ENCODE results near the gene PCDH11Y.
"Not testable (repeated sequence)": the region's sequence is repeated elsewhere in the genome, so short reads cannot be mapped to it uniquely, and the experiment has no call there.

PCDH11Y gene, protein sequence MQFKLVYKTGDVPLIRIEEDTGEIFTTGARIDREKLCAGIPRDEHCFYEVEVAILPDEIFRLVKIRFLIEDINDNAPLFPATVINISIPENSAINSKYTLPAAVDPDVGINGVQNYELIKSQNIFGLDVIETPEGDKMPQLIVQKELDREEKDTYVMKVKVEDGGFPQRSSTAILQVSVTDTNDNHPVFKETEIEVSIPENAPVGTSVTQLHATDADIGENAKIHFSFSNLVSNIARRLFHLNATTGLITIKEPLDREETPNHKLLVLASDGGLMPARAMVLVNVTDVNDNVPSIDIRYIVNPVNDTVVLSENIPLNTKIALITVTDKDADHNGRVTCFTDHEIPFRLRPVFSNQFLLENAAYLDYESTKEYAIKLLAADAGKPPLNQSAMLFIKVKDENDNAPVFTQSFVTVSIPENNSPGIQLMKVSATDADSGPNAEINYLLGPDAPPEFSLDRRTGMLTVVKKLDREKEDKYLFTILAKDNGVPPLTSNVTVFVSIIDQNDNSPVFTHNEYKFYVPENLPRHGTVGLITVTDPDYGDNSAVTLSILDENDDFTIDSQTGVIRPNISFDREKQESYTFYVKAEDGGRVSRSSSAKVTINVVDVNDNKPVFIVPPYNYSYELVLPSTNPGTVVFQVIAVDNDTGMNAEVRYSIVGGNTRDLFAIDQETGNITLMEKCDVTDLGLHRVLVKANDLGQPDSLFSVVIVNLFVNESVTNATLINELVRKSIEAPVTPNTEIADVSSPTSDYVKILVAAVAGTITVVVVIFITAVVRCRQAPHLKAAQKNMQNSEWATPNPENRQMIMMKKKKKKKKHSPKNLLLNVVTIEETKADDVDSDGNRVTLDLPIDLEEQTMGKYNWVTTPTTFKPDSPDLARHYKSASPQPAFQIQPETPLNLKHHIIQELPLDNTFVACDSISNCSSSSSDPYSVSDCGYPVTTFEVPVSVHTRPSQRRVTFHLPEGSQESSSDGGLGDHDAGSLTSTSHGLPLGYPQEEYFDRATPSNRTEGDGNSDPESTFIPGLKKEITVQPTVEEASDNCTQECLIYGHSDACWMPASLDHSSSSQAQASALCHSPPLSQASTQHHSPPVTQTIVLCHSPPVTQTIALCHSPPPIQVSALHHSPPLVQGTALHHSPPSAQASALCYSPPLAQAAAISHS (N-terminal part only)

DNA sequence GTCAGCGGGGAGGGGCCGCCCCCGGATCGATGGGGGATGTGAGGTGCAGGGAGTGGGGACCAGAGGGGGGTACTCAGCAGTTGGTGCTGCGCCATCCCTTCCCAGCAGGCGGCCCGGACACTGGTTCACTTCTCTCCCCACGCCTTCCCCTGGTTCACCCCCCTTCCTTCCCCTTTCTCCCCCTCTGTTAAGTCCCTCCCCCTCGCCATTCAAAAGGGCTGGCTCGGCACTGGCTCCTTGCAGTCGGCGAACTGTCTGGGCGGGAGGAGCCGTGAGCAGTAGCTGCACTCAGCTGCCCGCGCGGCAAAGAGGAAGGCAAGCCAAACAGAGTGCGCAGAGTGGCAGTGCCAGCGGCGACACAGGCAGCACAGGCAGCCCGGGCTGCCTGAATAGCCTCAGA is at the start of gene PCDH11Y:
Gene PCDH11Y, plus strand, starts transcription at position 240 of the 400 bp plus-strand sequence. CDS start 56,804 bp downstream, outside the sequence.
- in situ Hi-C loops (cut with MboI; ENCODE audit: low sequenced_read_pairs) = not testable (repeated sequence)

DNA sequence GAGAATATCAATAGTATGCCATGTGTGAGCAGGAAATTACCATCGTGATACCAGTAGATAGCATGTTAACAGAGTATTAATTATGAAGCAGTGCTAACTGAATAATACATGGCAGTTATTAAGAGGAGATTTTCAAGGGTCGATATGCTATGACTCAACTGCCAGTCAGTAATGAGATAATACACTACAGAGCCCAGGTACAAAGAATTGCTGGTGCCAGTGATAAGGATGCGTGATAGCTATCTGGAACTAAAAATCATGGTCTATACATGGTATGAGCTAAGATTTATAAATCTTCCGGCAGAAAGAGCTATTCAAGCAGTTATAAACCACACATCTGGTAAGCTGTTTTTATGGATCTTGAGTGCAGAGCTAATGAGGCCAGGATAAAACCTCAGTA is 32.2 kb upstream of the PCDH11Y start:
- in situ Hi-C loops (cut with MboI; ENCODE audit: low sequenced_read_pairs) = not testable (repeated sequence)

DNA sequence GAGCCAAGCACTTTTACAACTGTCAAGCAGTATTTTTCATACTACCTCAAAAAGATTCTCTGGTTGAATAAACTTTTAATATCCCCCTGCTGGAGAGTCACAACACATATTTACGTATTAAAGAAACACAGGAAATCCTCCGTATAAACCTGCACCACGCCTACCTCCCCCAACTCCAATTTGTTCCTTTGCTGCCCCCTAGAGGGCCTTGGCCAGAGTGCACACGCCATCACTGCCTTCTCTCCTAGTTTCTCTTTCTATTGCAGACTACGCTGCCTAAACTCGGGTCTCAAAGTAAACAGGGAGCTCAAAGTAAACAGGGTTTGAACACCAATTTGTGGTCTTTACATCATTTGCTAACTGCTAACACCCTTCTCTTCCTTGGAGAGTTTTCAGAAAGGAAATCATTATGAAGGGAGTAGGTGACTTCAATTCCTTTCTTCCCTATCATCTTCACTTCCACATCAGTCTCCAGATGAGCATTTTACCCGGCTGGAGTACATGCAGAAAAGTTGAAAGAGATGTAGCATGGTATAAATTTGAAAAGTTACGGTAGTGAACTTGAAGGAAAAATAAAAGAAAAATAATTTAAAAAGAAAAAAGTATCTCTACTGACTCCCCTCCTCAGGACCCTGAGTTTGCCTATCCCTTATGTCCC is 8.2 kb upstream of the PCDH11Y start:
- in situ Hi-C loops (cut with MboI; ENCODE audit: low sequenced_read_pairs) = not testable (repeated sequence)

DNA sequence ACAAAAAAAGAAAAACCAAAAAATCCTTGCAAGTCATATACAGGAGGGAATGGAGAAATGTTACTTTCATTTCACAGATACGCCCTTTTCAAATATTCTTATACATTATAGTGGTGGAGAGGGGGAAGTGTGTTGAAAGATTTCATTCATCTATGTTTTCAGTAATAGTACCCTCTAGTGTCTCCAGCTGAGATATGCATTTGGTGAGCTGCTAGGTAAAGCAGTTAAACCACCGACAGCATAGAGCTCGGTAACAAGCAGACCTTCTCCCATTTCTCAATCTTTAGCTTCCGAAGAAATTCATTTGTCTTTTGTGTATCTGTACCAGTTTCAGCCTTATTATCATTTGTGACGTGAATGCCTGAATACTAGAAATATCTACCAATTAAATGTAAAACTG is 5.2 kb upstream of the PCDH11Y start:
- in situ Hi-C loops (cut with MboI; ENCODE audit: low sequenced_read_pairs) = not testable (repeated sequence)

DNA sequence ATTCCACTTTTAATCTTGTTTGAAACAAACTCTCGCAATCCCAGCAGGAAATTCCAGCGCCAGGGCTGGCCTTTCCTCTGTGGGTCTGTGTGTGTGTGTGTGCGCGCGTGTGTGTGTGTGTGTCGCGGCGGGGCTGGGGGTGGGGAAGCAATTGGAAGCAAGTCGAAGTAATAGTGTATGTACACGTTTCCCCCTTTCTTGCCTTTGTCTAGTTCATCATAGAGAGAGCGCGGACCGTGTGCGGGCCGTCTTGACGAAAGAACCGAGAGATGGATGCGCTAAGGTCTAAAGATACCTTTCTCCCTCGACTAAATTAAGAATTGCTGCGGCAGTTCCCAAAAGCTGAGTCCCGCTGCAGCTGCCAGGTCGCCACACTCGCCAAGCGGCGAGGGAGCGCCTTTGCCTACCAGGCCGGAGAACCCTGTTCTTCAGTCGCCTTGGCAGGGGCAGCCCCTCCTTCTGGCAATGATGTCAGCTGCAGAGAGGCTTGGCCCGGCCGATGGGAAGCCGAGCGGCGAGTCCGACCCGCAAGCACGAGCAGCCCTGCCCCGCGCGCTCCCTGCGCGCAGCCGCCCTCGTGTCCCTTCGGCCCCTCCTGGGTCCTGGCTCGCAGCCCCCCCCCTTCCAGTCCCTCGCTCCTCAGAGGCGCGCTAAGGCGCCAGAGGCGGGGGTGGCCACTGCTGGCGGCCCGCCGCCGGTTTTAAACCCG is 2.5 kb downstream of the PCDH11Y start:
- in situ Hi-C loops (cut with MboI; ENCODE audit: low sequenced_read_pairs) = not testable (repeated sequence)

DNA sequence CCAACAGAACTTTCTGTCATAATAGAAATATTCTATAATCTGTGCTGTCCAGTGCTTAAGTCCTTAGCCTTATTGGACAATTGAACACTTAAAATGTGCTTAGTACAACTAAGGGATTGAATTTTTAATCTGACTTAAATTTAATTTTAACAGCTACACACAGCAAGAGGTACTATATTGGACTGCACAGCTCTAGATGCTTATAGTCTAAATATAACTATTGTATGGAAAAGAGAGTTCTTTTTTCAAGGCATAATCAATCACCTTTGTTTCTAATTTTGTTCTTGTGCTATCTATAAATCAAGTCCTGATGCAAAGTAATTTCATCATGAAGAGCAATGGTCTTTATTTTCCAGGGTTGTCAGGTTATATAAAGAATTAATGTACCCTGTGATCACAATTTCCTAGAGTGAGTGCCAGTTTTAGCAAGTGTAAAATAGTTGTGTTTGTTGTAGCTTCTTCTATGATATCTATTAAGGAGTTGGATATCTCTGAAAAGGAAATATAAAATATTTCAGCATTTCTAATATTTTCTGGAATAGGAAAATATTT is 39.0 kb downstream of the PCDH11Y start:
- in situ Hi-C loops (cut with MboI; ENCODE audit: low sequenced_read_pairs) = not testable (repeated sequence)

DNA sequence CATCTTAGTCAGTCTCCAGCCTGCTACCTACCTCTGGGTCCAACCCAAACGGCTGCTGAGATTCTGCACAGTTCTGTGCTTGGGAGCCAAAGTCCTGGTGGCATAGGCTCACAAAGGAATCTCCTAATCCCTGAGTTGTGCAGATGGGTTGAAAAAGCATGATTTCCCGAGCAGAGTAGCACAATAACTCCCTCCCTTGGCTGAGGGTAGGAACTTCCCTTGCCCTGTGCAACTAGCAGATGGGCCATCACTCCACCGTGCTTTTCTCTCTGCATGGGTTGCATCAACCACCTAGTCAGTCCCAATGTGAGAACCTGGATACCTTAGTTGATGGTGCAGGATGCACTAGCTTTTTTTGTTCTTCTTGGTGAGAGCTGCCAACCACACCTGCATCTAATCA is 82.9 kb downstream of the PCDH11Y start:
- in situ Hi-C loops (cut with MboI; ENCODE audit: low sequenced_read_pairs) = not testable (repeated sequence)

DNA sequence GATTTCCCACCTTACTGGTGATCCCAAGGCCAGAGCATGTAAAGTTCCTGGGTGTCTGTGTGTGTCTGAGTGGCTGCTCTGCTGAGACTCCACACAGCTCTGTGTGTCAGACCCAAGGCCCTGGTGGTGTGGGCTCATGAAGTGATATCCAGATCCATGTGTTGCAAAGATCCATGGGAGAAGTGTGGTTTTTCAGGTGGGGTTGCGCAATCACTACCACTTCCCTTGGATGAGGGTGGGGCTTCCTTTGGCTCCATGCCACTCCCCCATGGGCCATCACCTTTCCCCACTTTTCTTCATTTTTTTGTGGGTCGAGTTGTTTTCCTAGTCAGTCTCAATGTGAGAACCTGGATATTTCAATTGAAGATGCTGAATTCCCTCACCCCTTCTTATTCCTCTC is 182.9 kb downstream of the PCDH11Y start:
- in situ Hi-C loops (cut with MboI; ENCODE audit: low sequenced_read_pairs) = not testable (repeated sequence)

DNA sequence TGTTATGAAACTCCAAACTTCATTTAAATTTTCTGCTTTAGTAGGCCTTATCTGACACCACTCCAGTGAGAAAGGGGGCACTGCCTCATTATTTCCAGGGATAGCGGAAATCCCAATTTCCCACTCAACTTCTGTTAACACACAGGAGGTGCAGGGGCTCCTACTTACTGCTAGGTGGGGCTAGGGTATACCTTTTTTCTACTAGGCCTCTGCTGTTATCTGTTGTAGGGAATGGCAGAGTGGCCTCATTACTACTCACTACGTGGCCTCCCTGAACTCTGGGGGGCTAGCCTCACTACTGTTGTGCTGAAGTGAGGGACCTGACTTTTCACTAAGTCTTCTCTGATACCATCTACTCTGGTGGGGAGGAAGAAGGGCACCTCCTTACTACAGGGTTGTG is 215.0 kb downstream of the PCDH11Y start:
- in situ Hi-C loops (cut with MboI; ENCODE audit: low sequenced_read_pairs) = not testable (repeated sequence)

DNA sequence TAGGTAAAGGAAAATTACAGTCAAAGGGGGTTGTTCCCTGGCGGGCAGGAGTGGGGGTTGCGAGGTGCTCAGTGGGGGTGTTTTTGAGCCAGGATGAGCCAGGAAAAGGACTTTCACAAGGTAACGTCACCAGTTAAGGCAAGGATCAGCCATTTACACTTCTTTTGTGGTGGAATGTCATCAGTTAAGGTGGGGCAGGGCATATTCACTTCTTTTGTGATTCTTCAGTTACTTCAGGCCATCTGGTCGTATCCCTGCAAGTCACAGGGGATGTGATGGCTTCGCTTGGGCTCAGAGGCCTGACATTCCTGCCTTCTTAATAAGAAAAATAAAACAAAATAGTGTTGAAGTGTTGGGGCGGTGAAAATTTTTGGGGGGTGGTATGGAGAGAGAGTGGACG is 324.8 kb downstream of the PCDH11Y start:
- in situ Hi-C loops (cut with MboI; ENCODE audit: low sequenced_read_pairs) = not testable (repeated sequence)

DNA sequence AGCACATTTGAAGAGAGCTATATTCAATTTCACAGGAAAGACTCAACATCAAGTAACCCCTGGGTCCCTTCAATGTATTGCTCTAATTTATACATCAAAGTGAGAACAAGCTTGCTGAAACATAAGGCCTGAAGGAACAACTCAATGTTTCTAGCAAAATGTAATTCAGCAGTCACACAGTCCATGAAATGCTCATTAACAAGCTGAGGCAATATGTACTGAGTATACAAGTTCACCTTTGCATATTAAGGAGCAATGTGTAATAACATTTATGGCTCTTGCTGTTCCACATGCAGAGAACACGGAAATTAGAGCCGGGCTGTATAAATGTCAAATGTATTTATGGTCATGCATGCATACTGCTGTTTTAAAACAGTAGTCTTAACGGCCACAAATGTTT is 342.1 kb downstream of the PCDH11Y start:
- in situ Hi-C loops (cut with MboI; ENCODE audit: low sequenced_read_pairs) = not testable (repeated sequence)

DNA sequence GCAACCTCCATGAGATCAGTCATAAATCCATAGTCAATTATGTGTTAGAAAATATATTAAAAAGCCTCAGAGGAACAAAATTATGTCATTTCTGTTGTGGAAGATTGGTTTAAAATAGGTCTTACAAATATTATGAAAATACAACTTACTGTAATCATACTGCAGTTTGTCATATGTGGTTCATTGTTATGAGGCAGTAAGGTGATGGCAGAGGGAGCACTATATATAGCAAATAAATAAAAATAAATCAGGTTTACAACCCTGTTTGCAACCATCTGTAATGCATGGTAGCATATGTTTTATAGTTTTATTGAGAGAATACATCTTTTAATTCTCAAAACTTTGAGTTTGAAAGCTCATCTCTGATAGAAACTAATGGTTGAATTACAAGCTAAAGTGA is 543.6 kb downstream of the PCDH11Y start:
- in situ Hi-C loops (cut with MboI; ENCODE audit: low sequenced_read_pairs) = not testable (repeated sequence)

DNA sequence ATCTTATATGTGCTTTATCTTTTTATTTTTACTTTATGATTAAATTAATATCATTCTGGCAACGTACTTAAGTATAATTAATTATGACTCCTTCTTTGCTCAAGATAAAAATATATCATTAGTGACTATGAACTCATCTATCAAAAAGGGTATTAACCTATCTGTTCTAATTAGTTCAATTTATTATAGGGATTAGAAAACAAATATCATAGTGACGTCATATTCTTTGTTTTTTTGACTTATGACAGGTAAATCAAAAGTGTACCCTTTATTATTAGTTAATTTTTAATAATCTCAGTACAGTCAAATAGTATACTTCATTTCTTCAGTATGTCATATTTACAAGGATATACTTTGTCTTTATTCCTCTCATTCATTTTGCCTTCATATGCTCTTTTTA is 638.5 kb downstream of the PCDH11Y start:
- in situ Hi-C loops (cut with MboI; ENCODE audit: low sequenced_read_pairs) = not testable (repeated sequence)

DNA sequence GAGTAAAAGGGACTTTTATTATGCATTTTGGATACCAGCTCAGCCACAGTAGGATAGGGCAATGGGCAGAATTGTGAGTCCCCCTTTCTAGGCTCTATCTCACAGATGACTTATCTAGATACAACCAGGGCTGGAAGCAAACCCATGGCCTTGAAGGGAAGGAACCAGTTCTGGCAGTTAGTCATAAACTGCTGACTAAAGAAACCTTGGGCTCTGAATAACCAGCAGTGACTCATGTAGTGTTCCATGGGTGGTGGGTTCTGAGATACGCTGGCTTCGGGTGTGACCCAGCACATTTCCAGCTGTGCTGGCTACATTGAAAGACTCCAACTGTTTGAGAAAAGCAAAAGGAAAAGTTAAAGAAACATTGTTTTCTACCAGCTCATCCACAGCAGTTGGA is 679.2 kb downstream of the PCDH11Y start:
- in situ Hi-C loops (cut with MboI; ENCODE audit: low sequenced_read_pairs) = not testable (repeated sequence)

DNA sequence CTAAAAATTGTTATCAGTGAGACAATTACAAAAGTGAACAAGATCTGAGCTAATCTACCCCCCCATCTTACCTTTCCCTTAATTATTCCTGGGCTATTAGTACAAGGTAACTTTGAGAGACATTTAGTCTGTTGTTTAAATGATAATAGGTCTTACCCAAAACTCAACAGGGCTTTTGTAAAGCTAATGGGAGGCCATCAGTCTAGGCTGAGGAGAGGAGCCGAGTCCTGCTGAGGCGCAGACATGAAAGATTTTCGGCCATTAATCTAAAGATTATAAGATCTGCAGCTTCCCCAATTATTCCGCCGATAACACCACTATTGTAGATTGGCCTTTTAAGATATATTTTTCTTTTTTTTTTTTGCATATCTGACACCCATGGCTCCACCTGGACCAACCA is 708.6 kb downstream of the PCDH11Y start:
- in situ Hi-C loops (cut with MboI; ENCODE audit: low sequenced_read_pairs) = not testable (repeated sequence)

DNA sequence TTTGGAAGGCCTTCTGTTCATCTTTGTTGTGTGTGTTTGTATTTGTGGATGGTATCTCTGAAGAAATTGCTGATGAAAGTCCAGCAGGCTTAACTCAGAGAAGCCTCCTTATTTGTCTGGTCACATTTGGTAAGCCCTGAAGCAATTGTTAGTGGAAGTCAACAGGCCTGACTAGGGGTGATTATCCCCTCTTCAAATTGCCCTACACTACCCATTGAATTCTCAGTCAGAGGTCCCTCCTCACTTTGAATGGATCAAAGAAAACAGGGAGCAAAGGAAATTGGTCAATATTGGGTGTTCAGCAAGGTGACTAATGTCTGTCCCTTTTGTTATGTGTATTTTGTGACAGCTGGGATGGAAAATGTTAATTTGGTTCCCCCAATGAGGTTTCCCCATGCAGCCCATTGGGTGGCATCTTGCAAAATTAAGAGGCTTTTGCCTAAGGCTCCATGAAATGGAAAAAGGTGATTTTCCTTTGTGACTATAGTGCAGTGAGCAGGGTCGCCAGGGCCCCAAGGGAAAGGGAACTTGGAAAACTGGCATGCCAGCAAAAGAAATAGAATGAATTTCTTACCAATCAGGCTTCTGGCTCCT is 709.8 kb downstream of the PCDH11Y start:
- in situ Hi-C loops (cut with MboI; ENCODE audit: low sequenced_read_pairs) = not testable (repeated sequence)

DNA sequence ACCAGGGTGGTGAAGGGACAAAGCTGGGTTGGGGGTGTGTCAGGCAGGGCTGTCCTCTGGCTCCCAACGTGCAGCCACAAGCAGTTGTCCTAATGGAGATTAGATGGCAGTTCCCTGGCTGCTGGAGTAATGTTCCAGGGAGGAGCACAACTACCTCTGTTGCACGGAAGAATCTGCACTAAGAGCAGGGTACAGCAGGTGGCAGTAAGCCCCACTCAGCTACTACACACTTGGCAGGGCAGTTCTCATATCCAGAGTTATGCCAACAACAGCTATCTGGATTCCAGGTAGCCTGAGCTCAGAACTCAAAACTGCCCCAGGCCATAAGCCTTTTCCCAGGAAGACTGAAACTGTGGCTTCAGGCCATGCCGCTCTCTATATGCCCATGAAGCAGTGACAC is 761.3 kb downstream of the PCDH11Y start:
- in situ Hi-C loops (cut with MboI; ENCODE audit: low sequenced_read_pairs) = not testable (repeated sequence)

DNA sequence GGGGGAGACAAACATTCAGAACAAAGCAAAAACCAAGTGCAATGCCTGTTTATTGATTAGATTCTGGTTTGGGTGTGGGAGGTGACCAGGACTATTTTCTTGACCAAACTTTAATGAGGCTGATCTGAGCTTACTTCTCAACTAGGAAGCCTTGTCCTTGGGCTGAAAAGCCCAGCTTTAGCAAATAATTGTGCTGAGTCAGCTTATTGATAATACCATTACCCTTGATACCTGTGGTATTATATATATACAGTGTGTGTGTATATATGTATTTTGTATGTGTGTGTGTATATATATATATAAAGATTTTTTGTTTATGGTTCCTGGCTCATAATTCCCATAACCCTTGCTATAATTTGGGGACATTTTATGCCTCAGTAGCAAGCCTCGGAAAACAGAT is 776.4 kb downstream of the PCDH11Y start:
- in situ Hi-C loops (cut with MboI; ENCODE audit: low sequenced_read_pairs) = not testable (repeated sequence)

Measured in HL-60/S4 treated with phorbol 12-myristate 13-acetate at 8.2 ng/mL for 4 days and 3 days (cell line).